Hematopoietic multipotent progenitor cell treated with erythropoietin and hydrocortisone succinate and interleukin-3 and kit ligand, for 6 days (in vitro differentiated cells): Measurements from ENCODE around the gene FARP2.
"Not testable (repeated sequence)": the region's sequence is repeated elsewhere in the genome, so short reads cannot be mapped to it uniquely, and the experiment has no call there.

Experiments
- DNase-seq: peaks from one replicate; pipeline ENCODE4 v3.0.0-alpha.2; 2015

The FARP2 gene

GRCh38 chr2:241491549-241492173 lies 135.6 kb downstream of the FARP2 start:
- DNase-seq = peak; percentile 29

- no peak for DNase-seq
Observed at GRCh38 chr2:241492174-241492565, 136.1 kb downstream of the FARP2 start.

- DNase-seq = no peak
Observed at GRCh38 chr2:241493092-241493491, 137.0 kb downstream of the FARP2 start.

- DNase-seq = no peak
Observed at GRCh38 chr2:241494311-241494908, 138.3 kb downstream of the FARP2 start.

GRCh38 chr2:241495172-241496002 lies 139.3 kb downstream of the FARP2 start:
- DNase-seq = no peak

GRCh38 chr2:241496003-241496707 lies 140.1 kb downstream of the FARP2 start:
- DNase-seq = no peak

- DNase-seq = no peak
Observed at GRCh38 chr2:241496904-241497877, 141.1 kb downstream of the FARP2 start.

- no peak for DNase-seq
Observed at GRCh38 chr2:241498115-241499070, 142.3 kb downstream of the FARP2 start.

- no peak for DNase-seq
Observed at GRCh38 chr2:241499146-241499965, 143.3 kb downstream of the FARP2 start.

- no peak for DNase-seq
Observed at GRCh38 chr2:241500016-241500415, 143.9 kb downstream of the FARP2 start.

GRCh38 chr2:241500431-241500975 lies 144.4 kb downstream of the FARP2 start:
- no peak for DNase-seq

- no peak for DNase-seq
Observed at GRCh38 chr2:241501099-241501541, 145.0 kb downstream of the FARP2 start.

- DNase-seq = no peak
Observed at GRCh38 chr2:241501551-241501950, 145.5 kb downstream of the FARP2 start.

GRCh38 chr2:241502281-241502680 lies 146.2 kb downstream of the FARP2 start:
- no peak for DNase-seq

GRCh38 chr2:241503776-241504392 lies 147.8 kb downstream of the FARP2 start:
- no peak for DNase-seq

- no peak for DNase-seq
Observed at GRCh38 chr2:241505086-241505780, 149.1 kb downstream of the FARP2 start.

- no peak for DNase-seq
Observed at GRCh38 chr2:241505781-241506201, 149.7 kb downstream of the FARP2 start.

GRCh38 chr2:241506317-241506716 lies 150.2 kb downstream of the FARP2 start:
- not testable (repeated sequence) for DNase-seq
